Natural killer cell (primary cell): Measurements from ENCODE around the gene DARS1. TPM values are rescaled to one million over a fixed set of nuclear protein-coding genes. Genes with fewer than 3 reads are reported as not detected.

ENCODE experiments used
- ATAC-seq, 3 donors: fragments of 150-1000 bp in 2 of 3; fragments of 200-7000 bp in 1 of 3; cut with Tn5 transposase; 1 replicate in 1 of 3; 2 replicates in 2 of 3; pipeline ENCODE4 v1.10.0; 2021; ENCODE audit warnings: mild to moderate bottlenecking in 2 of 3, moderate library complexity in 2 of 3
- DNase-seq, 2 donors: peaks; one replicate each; pipeline versions ENCODE4 v3.0.0 to v3.0.0-alpha.2; 2013 to 2021; ENCODE audit warnings: mixed read lengths in 1 of 2
- H3K27ac ChIP-seq: one replicate; pipeline ENCODE4 v1.5.1; 2013; ENCODE audit warnings: mild to moderate bottlenecking, low read length
- H3K27me3 ChIP-seq: one replicate; pipeline ENCODE4 v1.6.1; 2013; ENCODE audit warnings: low read length; ENCODE audit not compliant: control insufficient read depth, insufficient read depth
- H3K36me3 ChIP-seq: one replicate; pipeline ENCODE4 v1.6.1; 2013; ENCODE audit warnings: low read length; ENCODE audit not compliant: control insufficient read depth, insufficient read depth
- H3K4me1 ChIP-seq: one replicate; pipeline ENCODE4 v1.6.1; 2013; ENCODE audit warnings: low read length; ENCODE audit not compliant: control insufficient read depth, insufficient read depth
- H3K4me3 ChIP-seq: one replicate; pipeline ENCODE4 v1.5.1; 2013; ENCODE audit warnings: low read length
- H3K9me3 ChIP-seq: one replicate; pipeline ENCODE4 v1.6.1; 2013; ENCODE audit warnings: low read length; ENCODE audit not compliant: control insufficient read depth, insufficient read depth
- H3K27ac Mint-ChIP-seq, 2 donors: one replicate each; pipeline ENCODE4 v1.8.0; 2022; ENCODE audit warnings: mild to moderate bottlenecking in 2 of 2, mixed read lengths in 2 of 2, moderate library complexity in 1 of 2
- H3K27me3 Mint-ChIP-seq, 2 donors: one replicate each; pipeline ENCODE4 v1.8.0; 2022; ENCODE audit warnings: low read depth in 2 of 2, mixed read lengths in 2 of 2
- H3K36me3 Mint-ChIP-seq: one replicate; pipeline ENCODE4 v1.8.0; 2022; ENCODE audit warnings: mixed read lengths
- H3K4me1 Mint-ChIP-seq, 2 donors: one replicate each; pipeline ENCODE4 v1.8.0; 2022; ENCODE audit warnings: mixed read lengths in 2 of 2
- H3K4me3 Mint-ChIP-seq: one replicate; pipeline ENCODE4 v1.8.0; 2022; ENCODE audit warnings: mild to moderate bottlenecking, moderate library complexity, mixed read lengths
- H3K9me3 Mint-ChIP-seq, 2 donors: one replicate each; pipeline ENCODE4 v1.8.0; 2022; ENCODE audit warnings: mixed read lengths in 2 of 2
- WGBS: methylation state at CpG from one replicate; pipeline ENCODE4 v1.1.7; 2013; ENCODE audit warnings: missing lambda C conversion rate; ENCODE audit not compliant: insufficient coverage; 5-methylcytosine and 5-hydroxymethylcytosine counted together
- intact Hi-C: fragments of 100-400 bp; cut with micrococcal nuclease; formaldehyde crosslinking; loops from one replicate; pipeline ENCODE4 v1.14.2; 2022
- total RNA-seq, 4 donors: library from RNA; stranded (reverse); fragments of 120-200 nt in 1 of 4; gene quantifications; one replicate each; pipeline versions ENCODE4 v1.2.3 to v1.2.4, GENCODE V29; 2013 to 2022
- TF ChIP-seq, protein P1 (sequence below): fragments of 200-600 bp; IDR thresholded peaks from one replicate; pipeline ENCODE4 v1.8.0; 2022; ENCODE audit warnings: antibody characterized with exemption

The DARS1 gene
- total RNA-seq, 3 donors from 2014 or later (not counting 1 experiment from before 2014, with no cell fraction given) = 28.4 to 31.3 (median 30.3) TPM

DNA sequence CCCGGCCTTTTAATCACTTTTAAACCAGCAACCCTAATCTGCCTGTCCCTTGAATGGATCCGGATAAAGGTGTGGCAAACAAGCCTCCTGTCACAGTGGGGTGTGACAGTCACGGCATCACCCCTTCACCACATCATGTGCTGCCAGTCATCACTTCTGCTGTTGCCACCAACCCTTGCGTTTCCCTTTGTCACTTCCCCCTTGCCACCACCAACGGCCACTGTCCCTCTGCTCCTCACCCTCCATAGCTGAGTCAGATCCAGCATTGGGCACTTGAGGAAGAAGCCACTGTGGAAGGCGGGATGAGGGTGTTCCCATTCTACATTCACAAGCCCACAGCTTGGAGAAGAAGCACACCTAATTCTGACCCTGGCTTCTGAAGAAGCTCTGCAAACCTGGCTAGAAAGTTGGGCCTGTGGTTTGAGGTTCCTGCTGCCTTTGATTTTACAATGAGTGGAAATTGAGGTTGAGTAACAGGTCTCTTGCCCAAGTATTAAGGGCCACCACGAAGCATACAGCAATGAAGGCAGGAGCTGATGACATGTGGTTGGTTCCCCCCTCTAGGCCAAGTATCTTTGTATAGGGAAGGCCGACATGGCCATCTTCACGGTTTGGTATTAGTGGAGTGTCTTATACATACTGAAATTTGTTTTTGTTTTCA is 22.9 kb upstream of the DARS1 start:
- 7% methylated on average over 9 of the region's 9 CpGs for WGBS
- Histone ChIP-seq H3K36me3 (no peaks in the 10 kb centered on the region), H3K9me3 (no peaks in the 10 kb centered on the region), H3K27me3 (no peaks in the 10 kb centered on the region), H3K4me3 (no peak overlapping the region), H3K4me1 (peaks cover 28% of the 10 kb centered on the region), H3K27ac (peak overlapping the region; percentile 59)
- ATAC-seq (peak; percentile 88 to 95 (median 93)), DNase-seq (peak; percentile 70 to 88)
- H3K9me3 Mint-ChIP-seq = no peaks in the 10 kb centered on the region
- peaks cover 0 to 6% of the 10 kb centered on the region in 2 donors for H3K27me3 Mint-ChIP-seq
- intact Hi-C loops = loop anchor here (1.0 to 10.0 kb wide), 7 partner anchors 24 to 366 kb away; partner anchors contain the start of gene DARS1
- H3K27ac Mint-ChIP-seq = peak overlapping the region; percentile 88 to 91
- peak overlapping the region; percentile 57 for H3K4me3 Mint-ChIP-seq
- no peaks in the 10 kb centered on the region for H3K36me3 Mint-ChIP-seq
- TF ChIP-seq, protein P1, sequence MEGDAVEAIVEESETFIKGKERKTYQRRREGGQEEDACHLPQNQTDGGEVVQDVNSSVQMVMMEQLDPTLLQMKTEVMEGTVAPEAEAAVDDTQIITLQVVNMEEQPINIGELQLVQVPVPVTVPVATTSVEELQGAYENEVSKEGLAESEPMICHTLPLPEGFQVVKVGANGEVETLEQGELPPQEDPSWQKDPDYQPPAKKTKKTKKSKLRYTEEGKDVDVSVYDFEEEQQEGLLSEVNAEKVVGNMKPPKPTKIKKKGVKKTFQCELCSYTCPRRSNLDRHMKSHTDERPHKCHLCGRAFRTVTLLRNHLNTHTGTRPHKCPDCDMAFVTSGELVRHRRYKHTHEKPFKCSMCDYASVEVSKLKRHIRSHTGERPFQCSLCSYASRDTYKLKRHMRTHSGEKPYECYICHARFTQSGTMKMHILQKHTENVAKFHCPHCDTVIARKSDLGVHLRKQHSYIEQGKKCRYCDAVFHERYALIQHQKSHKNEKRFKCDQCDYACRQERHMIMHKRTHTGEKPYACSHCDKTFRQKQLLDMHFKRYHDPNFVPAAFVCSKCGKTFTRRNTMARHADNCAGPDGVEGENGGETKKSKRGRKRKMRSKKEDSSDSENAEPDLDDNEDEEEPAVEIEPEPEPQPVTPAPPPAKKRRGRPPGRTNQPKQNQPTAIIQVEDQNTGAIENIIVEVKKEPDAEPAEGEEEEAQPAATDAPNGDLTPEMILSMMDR = no peak
- peaks cover 20 to 28% of the 10 kb centered on the region in 2 donors for H3K4me1 Mint-ChIP-seq

DNA sequence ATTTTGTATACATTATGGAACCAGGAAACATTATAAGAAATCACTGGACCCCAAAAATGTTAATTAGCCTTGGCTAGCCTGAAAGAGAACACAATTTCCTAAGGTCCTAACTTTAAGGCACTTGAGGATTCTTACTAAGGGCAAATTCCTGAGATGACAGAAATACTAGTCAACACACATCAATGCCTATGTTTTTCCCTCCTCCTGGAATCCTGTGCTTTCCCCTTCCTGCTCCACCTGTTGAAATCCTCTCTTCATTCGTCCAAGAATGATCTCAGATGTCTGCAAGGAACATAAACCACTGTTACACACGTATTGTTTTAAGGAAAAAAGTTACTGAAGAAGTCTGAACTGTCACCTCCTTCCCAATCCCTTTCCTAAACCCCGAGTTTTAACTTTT is 21.2 kb upstream of the DARS1 start:
- ATAC-seq (no peak), DNase-seq (no peak)
- Mint-ChIP-seq H3K27ac (peak overlapping the region in 1 of 2 donors; percentile 88), H3K4me3 (no peak overlapping the region), H3K36me3 (no peaks in the 10 kb centered on the region), H3K27me3 (peaks cover 0 to 6% of the 10 kb centered on the region in 2 donors), H3K9me3 (no peaks in the 10 kb centered on the region), H3K4me1 (peaks cover 20 to 23% of the 10 kb centered on the region in 2 donors)
- Histone ChIP-seq H3K27ac (no peak overlapping the region), H3K4me3 (no peak overlapping the region), H3K9me3 (no peaks in the 10 kb centered on the region), H3K36me3 (no peaks in the 10 kb centered on the region), H3K4me1 (peaks cover 26% of the 10 kb centered on the region), H3K27me3 (no peaks in the 10 kb centered on the region)
- TF ChIP-seq, protein P1 = no peak
- intact Hi-C loops = loop anchor here (5.0 to 10.0 kb wide), 3 partner anchors 52 to 368 kb away; no protein-coding TSS in a partner anchor
- 92% methylated on average over 2 of the region's 3 CpGs for WGBS

DNA sequence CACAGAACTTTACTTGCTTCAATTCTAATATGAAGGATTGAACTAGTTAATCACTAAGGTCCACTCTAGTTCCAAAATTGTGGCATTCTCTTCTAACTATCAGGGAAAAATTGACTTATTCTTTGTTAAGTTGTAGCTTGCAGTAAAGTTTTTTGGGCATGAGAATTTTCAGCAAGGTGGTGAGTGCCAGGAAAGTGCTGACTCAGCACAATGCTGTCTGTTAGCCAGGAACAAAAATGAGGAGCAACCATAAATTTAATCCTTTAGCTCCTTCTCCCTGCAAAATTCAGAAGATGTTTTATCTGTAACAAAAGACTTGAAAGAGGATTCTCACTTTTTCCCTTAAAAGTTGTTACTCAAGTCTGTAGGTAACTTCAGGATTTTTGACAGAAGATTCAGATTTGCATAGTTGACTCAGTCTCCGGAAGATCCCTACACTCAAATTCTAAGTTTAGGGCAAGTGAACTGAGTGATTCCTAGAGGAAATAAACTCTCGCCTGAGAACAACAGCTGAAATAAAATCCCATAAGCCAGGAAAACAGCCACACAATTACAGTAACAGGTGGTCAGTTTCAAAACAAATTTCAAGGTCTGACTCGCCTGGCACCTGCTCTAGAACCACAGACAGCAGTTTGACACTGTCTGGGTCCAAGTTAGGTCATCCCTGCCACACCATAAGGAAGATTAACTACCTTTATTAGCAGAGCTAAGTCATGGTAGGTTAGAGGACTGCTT is 20.2 kb upstream of the DARS1 start:
- Mint-ChIP-seq H3K27me3 (peaks cover 0 to 6% of the 10 kb centered on the region in 2 donors), H3K36me3 (no peaks in the 10 kb centered on the region), H3K4me1 (peaks cover 20 to 23% of the 10 kb centered on the region in 2 donors), H3K4me3 (no peak overlapping the region), H3K9me3 (no peaks in the 10 kb centered on the region), H3K27ac (no peak overlapping the region)
- ATAC-seq = no peak
- H3K36me3 ChIP-seq = no peaks in the 10 kb centered on the region
- no peaks in the 10 kb centered on the region for H3K9me3 ChIP-seq
- intact Hi-C loops = loop anchor here (5.0 to 10.0 kb wide), 3 partner anchors 51 to 369 kb away; no protein-coding TSS in a partner anchor
- no peaks in the 10 kb centered on the region for H3K27me3 ChIP-seq
- TF ChIP-seq, protein P1 = no peak
- H3K4me3 ChIP-seq = no peak overlapping the region
- 91% methylated on average over 2 of the region's 3 CpGs for WGBS
- DNase-seq = no peak
- peaks cover 26% of the 10 kb centered on the region for H3K4me1 ChIP-seq
- no peak overlapping the region for H3K27ac ChIP-seq
